ENCODE measurements around the gene ALLC.
"Not testable (repeated sequence)": the region's sequence is repeated elsewhere in the genome, so short reads cannot be mapped to it uniquely, and the experiment has no call there.

Gene ALLC

DNA sequence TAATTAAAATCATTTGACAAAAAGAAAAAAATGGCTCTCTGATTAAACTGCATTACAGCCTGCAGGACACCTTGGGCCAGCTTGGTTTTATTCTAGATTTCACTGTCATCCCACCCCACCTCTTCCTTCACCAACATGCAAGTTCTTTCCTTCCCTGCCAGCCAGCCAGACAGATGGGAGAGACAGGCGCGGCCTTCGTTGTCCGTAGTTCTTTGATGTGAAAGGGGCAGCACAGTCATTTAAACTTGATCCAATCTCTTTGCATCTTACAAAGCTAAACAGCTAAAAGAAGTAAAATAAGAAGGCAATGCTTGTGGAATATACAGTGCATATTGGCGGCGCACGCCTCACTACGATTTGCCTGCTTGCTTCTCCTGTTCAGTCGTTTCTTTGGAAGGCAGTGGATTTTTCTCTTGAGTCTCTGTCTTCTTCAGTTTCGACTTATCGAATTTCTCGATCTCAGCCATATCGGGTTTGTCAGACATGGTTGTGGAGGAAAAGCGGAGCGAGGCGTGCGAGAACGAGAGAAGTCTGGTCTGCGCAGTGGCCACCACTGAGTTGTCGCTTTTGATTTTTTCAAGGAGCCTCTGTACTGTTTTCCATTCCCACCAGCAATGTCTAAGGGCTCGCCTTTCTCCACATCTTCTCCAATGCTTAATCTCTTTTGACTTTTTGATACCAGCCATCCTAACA lies 40.7 kb upstream of the ALLC start:
- Histone ChIP-seq H3K9me3 (peaks cover 62% of the 10 kb centered on the region), H3K4me1 (no peaks in the 10 kb centered on the region), H3K36me3 (no peaks in the 10 kb centered on the region), H3K4me2 (no peak overlapping the region), H4K20me1 (no peaks in the 10 kb centered on the region), H3K4me3 (no peak overlapping the region), H3K9ac (no peak overlapping the region), H3K27me3 (no peaks in the 10 kb centered on the region), H3K27ac (no peak overlapping the region)
- TF ChIP-seq Cebpa-rat (IDR thresholded peaks at IDR 0.05): no peak

DNA sequence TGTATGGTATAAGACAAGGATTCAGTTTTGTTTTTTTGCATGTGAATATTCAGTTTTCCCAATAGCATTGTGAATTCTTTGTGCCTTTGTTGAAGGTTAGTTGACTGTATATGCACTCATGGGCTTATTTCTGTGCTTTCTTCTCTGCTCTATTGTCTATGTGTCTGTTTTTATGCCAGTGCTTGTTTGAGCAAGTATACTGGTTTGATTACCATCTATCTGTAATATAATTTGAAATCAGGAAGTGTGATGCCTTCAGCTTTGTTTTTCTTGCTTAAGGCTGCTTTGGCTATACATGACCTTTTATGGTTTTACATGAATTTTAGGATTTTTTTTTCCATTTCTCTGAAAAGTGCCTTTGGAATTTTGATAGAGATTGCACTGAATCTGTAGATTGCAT lies 39.6 kb upstream of the ALLC start:
- Histone ChIP-seq H3K4me3 (no peak overlapping the region), H3K4me1 (no peaks in the 10 kb centered on the region), H3K9ac (no peak overlapping the region), H3K27ac (no peak overlapping the region), H3K9me3 (peaks cover 53% of the 10 kb centered on the region), H3K36me3 (no peaks in the 10 kb centered on the region), H3K27me3 (no peaks in the 10 kb centered on the region), H3K4me2 (no peak overlapping the region), H4K20me1 (no peaks in the 10 kb centered on the region)
- TF ChIP-seq Cebpa-rat (IDR thresholded peaks at IDR 0.05): no peak

DNA sequence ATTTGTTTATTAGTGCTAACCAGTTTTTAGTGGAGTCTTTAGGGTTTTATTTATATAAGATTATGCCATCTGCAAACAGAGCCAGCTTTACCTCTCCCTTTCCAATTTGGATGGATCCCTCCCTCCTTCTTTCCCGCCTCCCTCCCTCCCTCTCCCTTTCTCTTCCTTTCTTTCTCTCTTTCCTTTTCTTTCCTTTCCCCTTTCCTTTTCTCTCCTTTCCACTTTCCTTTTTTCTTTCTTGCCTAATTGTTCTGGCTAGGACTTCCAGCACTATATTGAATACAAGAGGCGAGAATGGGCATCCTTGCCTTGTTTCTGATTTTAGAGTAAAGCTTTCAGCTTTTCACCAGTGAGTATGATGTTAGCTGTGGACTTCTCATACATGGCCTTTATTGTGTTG lies 39.0 kb upstream of the ALLC start:
- no peaks in the 10 kb centered on the region for H3K4me1 ChIP-seq
- no peaks in the 10 kb centered on the region for H4K20me1 ChIP-seq
- TF ChIP-seq Cebpa-rat (IDR thresholded peaks at IDR 0.05): no peak

DNA sequence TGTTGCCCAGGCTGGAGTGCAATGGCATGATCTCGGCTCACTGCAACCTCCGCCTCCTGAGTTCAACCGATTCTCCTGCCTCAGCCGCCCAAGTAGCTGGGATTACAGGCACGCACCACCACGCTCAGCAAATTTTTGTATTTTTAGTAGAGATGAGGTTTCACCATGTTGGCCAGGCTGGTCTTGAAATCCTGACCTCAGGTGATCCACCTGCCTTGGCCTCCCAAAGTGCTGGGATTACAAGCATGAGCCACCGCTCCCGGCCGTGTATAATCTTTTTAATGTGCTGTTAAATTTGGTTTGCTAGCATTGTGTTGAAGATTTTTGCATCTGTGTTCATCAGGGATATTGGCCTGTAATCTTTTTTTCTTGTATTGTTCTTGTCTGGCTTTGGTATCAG lies 38.3 kb upstream of the ALLC start:
- not testable (repeated sequence) for H3K9ac ChIP-seq, H3K27ac ChIP-seq, H4K20me1 ChIP-seq, H3K27me3 ChIP-seq, H3K36me3 ChIP-seq, H3K4me2 ChIP-seq, H3K4me1 ChIP-seq, H3K4me3 ChIP-seq
- peaks cover 40% of the 10 kb centered on the region for H3K9me3 ChIP-seq

More for the DNA sequence above, 39.0 kb upstream of the ALLC start:
- peaks cover 46% of the 10 kb centered on the region for H3K9me3 ChIP-seq
- no peak overlapping the region for H3K9ac ChIP-seq
- H3K36me3 ChIP-seq: no peaks in the 10 kb centered on the region
- H3K27me3 ChIP-seq: no peaks in the 10 kb centered on the region
- no peak overlapping the region for H3K4me3 ChIP-seq
- no peak overlapping the region for H3K4me2 ChIP-seq
- no peak overlapping the region for H3K27ac ChIP-seq

DNA sequence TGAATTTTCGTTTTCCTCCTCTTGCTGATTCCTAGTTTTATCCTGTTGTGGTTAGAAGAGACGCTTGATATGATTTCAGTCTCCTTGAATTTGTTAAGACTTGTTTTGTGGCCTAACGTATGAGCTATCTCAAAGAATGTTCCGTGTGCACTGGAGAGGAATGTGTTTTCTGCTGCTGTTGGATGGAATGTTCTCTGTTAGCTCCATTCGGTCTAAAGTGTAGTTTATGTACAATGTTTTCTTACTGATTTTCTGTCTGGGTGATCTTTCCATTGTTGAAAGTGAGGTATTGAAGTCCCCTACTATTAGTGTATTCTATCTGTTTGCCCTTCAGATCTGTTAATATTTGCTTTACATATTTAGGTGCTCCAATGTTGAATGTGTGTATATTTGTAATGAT lies 37.2 kb upstream of the ALLC start:
- Histone ChIP-seq H3K4me3 (no peak overlapping the region), H3K27ac (no peak overlapping the region), H3K27me3 (no peaks in the 10 kb centered on the region), H3K36me3 (no peaks in the 10 kb centered on the region), H3K4me1 (no peaks in the 10 kb centered on the region), H4K20me1 (no peaks in the 10 kb centered on the region), H3K4me2 (no peak overlapping the region), H3K9ac (no peak overlapping the region), H3K9me3 (peaks cover 28% of the 10 kb centered on the region)
- TF ChIP-seq Cebpa-rat (IDR thresholded peaks at IDR 0.05): no peak

DNA sequence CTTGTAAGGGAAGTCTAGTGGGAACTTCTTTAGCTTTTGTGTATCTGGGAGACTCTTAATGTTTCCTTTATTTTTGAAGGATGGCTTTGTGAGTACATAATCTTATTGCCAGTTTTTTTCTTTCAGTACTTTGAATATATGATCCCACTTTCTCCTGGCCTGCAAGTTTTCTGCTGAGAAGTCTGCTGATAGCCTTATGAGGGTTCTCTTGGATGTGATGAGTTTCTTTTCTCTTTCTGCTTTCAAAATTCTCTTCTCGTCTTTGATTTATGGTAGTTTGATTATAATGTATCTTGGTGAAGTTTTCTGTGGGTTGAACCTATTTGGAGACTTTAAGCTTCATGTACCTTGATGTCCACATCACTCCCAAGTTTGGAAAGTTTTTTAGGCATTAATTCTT lies 35.0 kb upstream of the ALLC start:
- H3K36me3 ChIP-seq: no peaks in the 10 kb centered on the region
- H3K4me1 ChIP-seq: no peaks in the 10 kb centered on the region
- no peak overlapping the region for H3K9ac ChIP-seq
- H4K20me1 ChIP-seq: no peaks in the 10 kb centered on the region
- no peak overlapping the region for H3K27ac ChIP-seq
- no peak for TF ChIP-seq Cebpa-rat (IDR thresholded peaks at IDR 0.05)
- no peak overlapping the region for H3K4me3 ChIP-seq
- H3K27me3 ChIP-seq: no peaks in the 10 kb centered on the region
- peaks cover 9% of the 10 kb centered on the region for H3K9me3 ChIP-seq
- no peak overlapping the region for H3K4me2 ChIP-seq

DNA sequence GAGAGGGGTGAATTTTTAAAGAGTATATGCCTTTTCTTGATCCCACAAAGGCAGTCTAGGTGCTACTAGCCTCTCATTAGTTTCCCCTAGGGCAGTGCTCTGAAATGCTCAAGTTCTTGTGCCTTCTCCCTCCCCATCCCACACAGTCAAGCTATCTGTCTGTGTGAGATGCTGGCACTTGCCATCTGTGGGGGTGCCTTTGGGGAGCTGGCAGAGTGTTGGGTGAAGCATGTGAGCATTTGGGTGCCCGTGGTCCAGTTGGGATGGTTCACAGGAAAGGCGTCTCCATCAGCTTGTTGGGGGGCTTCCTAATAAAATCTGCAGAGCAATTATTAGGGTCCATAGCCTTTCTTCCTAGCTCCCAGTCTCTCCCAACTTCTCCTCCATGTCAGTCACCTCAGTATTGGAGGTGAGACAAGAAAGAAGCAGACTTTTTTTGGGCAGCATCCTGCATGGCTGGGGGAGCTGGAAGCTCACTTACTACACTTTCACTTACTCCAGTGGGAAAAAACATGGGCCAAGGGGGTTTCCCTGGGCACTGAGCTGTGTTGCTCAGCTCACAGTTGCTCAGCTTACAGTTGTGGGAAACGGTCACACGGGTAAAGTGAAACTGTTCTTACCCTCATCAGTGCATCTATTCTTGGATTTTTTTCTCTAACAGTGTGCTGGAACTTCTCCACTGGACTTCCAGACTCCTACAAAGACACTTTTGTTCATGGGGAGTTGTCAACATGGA lies 33.8 kb upstream of the ALLC start:
- Histone ChIP-seq H3K27ac (no peak overlapping the region), H3K4me1 (no peaks in the 10 kb centered on the region), H3K4me3 (no peak overlapping the region), H3K4me2 (no peak overlapping the region), H4K20me1 (no peaks in the 10 kb centered on the region), H3K9ac (no peak overlapping the region), H3K27me3 (no peaks in the 10 kb centered on the region), H3K36me3 (no peaks in the 10 kb centered on the region), H3K9me3 (peaks cover 9% of the 10 kb centered on the region)
- no peak for TF ChIP-seq Cebpa-rat (IDR thresholded peaks at IDR 0.05)

DNA sequence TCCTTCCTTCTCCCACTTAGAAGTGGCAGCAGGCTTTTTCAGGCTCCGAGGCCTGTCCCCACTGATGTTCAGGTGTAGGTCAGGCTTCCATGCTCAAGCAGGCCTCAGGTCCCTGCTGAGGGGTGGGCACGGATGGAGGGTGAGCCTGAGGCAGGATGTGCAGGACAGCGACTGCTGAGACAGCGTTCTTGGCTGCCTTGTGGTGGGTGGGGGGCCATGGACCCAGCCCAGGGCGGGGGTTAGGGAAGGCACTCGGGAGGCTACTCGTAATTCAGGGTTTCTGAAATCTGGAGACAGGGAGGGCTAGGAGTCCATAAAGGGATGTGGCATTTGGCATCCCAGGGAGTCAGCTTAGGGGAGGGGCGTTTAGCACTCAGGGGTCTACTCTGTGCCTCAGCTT lies 32.8 kb upstream of the ALLC start:
- H3K9ac ChIP-seq: no peak overlapping the region
- no peaks in the 10 kb centered on the region for H3K36me3 ChIP-seq
- peaks cover 9% of the 10 kb centered on the region for H3K9me3 ChIP-seq
- H3K27me3 ChIP-seq: no peaks in the 10 kb centered on the region
- H4K20me1 ChIP-seq: no peaks in the 10 kb centered on the region
- no peak for TF ChIP-seq Cebpa-rat (IDR thresholded peaks at IDR 0.05)
- no peaks in the 10 kb centered on the region for H3K4me1 ChIP-seq
- H3K27ac ChIP-seq: no peak overlapping the region
- H3K4me2 ChIP-seq: no peak overlapping the region
- no peak overlapping the region for H3K4me3 ChIP-seq

DNA sequence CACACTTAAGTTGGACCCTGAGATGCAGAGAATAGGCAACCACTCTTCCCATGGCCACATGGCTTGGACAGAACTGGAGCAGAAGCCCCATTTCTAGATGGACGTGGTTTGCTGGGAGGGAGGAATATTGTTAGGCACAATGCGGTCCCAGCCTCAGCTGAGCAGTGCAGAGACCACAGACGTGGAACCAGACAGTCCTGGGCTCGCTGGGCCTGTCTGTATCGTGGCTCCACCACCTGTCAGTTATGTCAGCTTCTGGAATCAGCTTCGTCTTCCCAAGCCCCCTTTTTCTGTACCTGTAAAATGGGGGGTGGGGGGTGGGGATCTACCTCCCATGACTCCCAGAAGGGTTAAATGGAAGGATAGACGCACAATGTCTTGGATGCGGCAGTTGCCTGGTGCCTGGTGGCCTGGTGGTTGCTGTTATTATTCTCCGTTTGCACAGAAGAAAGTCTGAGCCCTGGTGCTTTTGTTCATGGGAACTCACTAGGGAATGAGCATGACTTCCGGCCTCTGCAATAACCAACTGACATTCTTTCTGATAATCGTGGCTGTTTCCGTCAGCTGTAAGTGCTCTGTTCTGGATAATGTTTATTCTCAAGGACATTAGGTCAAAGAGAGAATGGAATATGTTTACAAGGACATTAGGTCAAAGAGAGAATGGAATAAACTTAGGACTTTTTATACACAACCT lies 31.7 kb upstream of the ALLC start:
- H3K27me3 ChIP-seq: no peaks in the 10 kb centered on the region
- H3K9me3 ChIP-seq: peaks cover 6% of the 10 kb centered on the region; the same call in 1 of the 2 replicates
- no peak overlapping the region for H3K9ac ChIP-seq
- no peaks in the 10 kb centered on the region for H4K20me1 ChIP-seq
- TF ChIP-seq Cebpa-rat (IDR thresholded peaks at IDR 0.05): no peak
- H3K27ac ChIP-seq: no peak overlapping the region
- H3K4me3 ChIP-seq: no peak overlapping the region
- no peaks in the 10 kb centered on the region for H3K4me1 ChIP-seq
- H3K36me3 ChIP-seq: no peaks in the 10 kb centered on the region
- H3K4me2 ChIP-seq: no peak overlapping the region

DNA sequence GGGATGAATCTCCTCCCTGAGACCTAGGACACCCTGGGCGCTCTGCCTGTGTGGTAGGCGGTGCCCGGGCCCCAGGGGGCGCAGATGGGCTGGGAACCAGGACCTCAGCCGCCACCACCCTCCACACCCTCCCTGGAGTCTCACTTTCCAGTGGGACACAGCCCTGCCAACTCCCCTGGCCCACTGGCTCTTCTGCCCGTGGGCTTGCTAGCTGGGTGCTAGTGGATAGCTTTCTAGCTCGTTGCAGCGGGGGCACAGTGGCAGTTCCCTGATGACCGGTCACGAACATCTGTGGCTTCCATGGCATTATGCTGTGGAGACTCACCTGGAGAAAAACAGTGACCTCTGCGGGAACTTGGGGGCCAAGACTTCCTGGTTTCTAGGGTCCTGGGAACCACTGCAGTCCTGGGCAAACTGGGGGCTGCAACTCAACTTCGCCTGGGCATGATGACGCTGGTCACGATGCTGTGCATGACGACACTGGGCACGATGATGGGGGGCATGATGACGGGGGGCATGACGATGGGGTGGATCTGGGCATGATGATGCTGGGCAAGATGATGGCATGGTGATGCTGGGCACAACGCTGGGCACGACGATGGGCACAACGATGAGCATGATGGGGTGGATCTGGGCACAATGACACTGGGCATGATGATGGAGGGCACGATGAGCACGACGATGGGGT lies 31.0 kb upstream of the ALLC start:
- Histone ChIP-seq H3K9ac (no peak overlapping the region), H3K27me3 (no peaks in the 10 kb centered on the region), H3K36me3 (no peaks in the 10 kb centered on the region), H3K9me3 (peaks cover 3% of the 10 kb centered on the region; the same call in 1 of the 2 replicates), H3K27ac (no peak overlapping the region), H3K4me1 (no peaks in the 10 kb centered on the region), H3K4me2 (no peak overlapping the region), H4K20me1 (no peaks in the 10 kb centered on the region), H3K4me3 (no peak overlapping the region)
- no peak for TF ChIP-seq Cebpa-rat (IDR thresholded peaks at IDR 0.05)
